NT2/D1 (cell line): Measurements from ENCODE around the gene ATXN1.

Experiments
- SUZ12 ChIP-seq: IDR thresholded peaks from 2 replicates; pipeline ENCODE4 v1.6.1; 2011; ENCODE audit not compliant: insufficient read length, insufficient read depth; ENCODE audit errors: extremely low read depth
- YY1 ChIP-seq: IDR thresholded peaks from 2 replicates; pipeline ENCODE4 v1.6.1; 2011; ENCODE audit not compliant: insufficient read length, insufficient read depth
- ZNF274 ChIP-seq: IDR thresholded peaks from 2 replicates; pipeline ENCODE4 v1.6.1; 2011; ENCODE audit warnings: mild to moderate bottlenecking, low read depth, low read length

DNA sequence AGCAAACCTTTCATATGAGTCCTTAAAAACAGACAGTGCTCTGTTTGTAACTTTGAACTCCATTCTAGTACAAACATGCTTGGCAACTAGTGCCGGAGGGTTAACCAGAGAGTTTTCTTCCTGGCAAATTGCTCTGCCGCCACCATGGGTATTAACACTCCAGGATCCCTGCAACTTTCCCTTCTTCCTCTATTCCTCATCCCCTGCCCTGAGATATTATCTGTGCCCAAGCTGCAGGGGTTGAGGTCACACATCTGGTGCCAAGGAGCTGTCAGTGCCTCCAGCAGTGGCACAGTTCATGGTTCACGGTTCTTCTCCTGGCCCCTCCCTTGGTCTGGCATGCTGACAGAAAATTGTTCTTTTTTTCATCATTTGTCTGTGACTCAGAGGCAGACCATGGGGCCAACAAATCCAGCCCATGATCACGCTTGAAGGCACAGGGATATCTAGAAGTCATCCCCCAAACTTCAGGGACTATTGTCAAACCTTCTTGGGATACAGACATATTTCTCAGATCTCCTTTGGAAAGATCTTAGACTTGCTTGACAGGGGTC, 77.5 kb downstream of the ATXN1 start:
- no peak for TF ChIP-seq ZNF274
- no peak for TF ChIP-seq YY1
- no peak for TF ChIP-seq SUZ12
